NCI-H146 treated with DMSO at 0.1 percent for 48 hours (cell line): ENCODE measurements around the gene LCN15.
"Not testable (repeated sequence)": the region's sequence is repeated elsewhere in the genome, so short reads cannot be mapped to it uniquely, and the experiment has no call there.

Experiments
- DNase-seq: peaks from one replicate; lab custom pipeline; 2025; ENCODE audit not compliant: unreplicated experiment; lab: John Stamatoyannopoulos, UW

Gene LCN15

GRCh38 chr9:136794281-136794999, 30.1 kb upstream of the LCN15 start:
- DNase-seq: no peak

- DNase-seq: no peak
Measured at GRCh38 chr9:136793086-136793946, 29.0 kb upstream of the LCN15 start.

GRCh38 chr9:136792321-136793085, 28.2 kb upstream of the LCN15 start:
- no peak for DNase-seq

DNA sequence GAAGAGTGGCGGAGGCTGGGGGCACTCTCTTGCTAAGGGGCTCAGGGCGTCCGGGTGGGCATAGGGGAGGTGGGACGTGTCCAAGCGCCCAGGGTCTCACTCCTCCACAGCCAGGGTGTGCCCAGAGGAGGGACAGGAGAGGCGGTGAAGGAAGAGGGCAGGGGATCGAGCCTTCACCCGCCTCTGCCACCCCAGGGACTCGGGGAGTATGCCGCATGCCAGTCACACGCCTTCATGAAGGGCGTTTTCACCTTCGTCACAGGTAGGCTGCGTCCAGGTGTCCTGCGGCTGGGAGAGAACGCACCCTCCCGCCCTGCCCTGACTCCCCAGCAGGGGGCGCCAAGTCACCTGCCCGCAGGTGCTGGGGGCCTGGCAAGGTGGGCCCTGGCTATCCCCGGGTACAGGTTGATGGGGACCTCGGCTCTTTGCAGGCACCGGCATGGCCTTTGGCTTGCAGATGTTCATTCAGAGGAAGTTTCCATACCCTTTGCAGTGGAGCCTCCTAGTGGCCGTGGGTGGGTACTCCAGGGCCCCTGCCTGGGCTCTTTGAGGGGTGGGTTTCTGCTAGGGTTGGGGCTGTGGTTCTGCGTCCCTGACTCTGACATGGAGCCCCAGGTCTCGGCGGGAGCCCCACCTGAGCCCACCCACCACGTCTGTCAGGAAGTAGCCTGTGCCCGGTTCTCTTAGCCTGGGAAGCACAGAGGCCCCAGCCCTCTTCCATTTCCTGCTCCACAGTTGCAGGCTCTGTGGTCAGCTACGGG, 27.4 kb upstream of the LCN15 start:
- DNase-seq: peak; percentile 39

DNA sequence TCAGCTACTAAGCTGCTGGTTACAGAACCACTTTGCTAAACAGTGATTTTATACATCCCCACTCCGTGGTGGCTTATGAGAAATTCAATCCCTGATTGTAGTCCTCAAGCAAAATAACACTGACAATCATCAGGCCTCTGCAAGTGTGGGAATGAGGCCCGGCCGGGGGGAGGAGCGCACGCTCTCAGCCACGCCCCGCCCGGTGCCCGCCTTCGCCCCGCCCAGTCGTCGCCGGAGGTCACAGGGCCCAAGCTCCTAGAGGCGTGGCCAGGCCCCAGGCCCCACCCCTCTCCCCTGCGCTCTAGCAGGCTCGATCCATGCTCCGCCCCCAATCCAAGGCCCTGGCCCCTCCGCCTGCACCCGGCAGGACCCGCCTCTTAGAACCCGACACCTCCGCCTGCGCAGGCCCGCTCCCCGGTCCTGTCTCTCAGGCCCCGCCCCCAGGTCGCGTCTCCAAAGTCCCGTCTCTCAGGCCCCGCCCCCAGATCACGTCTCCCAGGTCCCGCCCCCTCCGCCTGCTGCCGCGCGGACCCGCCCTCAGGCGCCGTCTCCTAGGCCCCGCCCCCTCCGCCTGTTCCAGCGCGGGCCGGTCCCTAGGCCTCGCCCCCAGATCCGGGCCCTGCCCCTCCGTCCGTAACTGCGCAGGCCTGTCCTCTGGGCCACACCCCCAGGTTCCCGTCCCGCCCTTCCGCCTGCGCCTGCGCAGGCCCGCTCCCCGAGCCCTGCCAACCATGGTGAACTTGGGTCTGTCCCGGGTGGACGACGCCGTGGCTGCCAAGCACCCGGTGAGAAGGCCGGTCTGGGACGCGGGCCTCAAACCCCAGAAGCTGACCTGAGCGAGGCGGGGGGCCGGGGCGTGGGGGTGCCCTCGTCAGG, 26.6 kb upstream of the LCN15 start, which contains the start of gene TMEM141:
Gene TMEM141, plus strand, starts transcription at position 705 of the 876 bp plus-strand sequence. Its CDS starts 27 bp downstream, at position 732.
- DNase-seq: peak; percentile 98

DNA sequence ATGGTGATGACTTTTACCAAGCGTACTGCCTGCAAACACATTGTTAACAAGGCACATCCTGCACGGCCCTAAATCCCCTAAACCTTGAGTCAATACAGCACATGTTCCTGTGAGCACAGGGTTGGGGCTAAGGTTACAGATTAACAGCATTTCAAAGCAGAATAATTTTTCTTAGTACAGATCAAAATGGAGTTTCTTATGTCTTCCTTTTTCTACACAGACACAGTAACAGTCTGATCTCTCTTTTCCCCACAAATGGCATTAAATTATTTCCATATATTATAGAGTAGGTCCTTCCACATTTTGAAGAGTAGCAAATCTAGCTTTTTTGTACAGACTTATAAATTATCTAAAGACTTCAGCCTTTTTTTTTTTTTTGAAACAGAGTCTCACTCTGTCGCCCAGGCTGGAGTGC, 25.2 kb upstream of the LCN15 start:
- DNase-seq: no peak

DNA sequence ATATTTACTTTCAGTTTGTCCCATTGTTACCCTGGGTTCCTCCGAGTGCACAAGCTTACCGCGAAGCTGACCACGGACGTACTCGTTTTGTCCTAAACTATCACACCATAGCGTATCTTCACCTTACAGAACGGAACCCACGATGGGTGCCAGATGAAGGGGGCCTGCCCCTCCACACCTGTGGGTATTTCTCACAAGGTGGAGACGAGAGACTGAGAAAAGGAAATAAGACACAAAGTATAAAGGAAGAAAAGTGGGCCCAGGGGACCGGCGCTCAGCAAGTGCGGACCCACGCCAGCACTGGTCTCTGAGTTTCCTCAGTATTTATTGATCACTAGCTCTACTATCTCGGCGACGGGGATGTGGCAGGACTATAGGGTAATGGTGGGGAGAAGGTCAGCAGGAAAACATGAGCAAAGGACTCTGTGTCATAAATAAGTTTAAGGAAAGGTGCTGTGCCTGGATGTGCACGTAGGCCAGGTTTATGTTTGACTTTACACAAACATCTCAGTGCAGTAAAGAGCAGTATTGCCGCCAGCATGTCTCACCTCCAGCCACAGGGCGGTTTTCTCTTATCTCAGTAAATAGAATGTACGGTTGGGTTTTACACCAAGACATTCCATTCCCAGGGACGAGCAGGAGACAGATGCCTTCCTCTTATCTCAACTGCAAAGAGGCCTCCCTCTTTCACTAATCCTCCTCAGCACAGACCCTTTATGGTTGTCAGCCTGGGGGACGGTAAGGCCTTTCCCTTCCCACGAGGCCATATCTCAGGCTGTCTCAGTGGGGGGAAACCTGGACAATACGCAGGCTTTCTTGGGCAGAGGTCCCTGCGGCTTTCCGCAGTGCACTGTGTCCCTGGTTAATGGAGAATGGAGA, 24.6 kb upstream of the LCN15 start:
- DNase-seq: not testable (repeated sequence)

GRCh38 chr9:136787690-136788400, 23.5 kb upstream of the LCN15 start:
- DNase-seq: peak; percentile 47

GRCh38 chr9:136786983-136787382, 22.7 kb upstream of the LCN15 start:
- DNase-seq: not testable (repeated sequence)

DNA sequence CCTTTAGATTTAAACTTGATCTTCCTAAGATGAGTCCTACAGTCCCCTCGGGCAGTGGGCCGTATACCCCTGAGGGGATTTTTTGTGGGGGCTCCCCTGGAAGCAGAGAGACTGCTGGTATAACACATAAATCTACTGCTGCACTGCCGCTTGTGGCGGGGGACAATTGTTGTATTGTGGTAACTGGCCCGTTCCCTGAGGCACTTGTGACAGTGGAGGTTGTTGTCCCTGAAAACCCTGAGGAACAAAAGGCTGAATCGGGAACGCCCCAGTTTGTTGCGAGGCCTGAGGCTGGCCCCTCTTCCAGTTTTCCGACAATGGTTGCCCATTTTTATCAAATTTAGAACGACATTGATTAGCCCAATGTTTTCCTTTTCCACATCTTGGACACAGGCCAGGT, 22.1 kb upstream of the LCN15 start:
- no peak for DNase-seq

DNA sequence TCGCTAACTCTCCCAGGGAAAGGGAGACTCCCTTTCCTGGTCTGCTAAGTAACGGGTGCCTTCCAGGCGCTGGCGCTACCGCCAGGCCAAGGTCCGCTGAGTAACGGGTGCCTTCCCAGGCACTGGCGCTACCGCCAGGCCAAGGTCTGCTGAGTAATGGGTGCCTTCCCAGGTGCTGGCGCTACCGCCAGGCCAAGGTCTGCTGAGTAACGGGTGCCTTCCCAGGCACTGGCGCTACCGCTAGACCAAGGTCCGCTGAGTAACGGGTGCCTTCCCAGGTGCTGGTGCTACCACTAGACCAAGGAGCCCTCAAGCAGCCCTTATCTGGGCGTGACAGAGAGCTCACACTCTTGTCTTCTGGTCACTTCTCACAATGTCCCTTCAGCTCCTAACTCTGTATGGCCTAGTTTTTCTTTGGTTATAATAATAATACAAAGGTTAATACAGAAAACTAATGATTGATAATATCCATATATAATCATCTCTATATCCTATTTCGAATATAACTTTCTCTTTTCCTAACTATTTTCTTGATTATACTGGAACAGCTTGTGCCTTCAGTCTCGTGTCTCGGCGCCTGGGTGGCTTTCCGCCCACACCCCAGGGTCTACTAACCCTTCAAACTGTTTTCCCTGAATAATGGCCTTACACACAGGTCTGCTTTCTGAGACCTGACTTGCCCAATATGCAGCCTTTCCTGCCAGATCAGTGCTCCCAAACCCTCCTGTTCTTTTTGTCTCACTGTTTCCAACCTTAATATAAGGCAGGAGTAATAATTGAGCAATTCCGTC, 21.4 kb upstream of the LCN15 start:
- DNase-seq: not testable (repeated sequence)

DNA sequence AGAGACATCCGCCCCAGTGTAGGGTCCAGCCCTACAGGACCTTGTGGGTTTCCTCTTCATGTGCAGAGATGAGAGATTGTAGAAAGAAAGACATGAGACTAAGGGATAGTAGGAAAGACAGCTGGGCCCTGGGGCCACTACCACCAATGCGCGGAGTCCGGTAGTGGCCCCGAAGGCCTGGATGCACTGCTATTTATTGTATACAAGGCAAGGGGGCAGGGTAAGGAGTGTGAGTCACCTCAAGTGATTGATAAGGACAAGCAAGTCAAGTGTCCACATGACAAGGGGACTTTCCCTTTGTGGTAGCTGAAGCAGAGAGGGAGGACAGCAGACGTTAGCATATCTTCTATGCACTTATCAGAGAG, 20.7 kb upstream of the LCN15 start:
- DNase-seq: no peak

GRCh38 chr9:136784249-136784996, 20.1 kb upstream of the LCN15 start:
- DNase-seq: no peak

GRCh38 chr9:136782452-136782851, 18.1 kb upstream of the LCN15 start:
- DNase-seq: no peak

DNA sequence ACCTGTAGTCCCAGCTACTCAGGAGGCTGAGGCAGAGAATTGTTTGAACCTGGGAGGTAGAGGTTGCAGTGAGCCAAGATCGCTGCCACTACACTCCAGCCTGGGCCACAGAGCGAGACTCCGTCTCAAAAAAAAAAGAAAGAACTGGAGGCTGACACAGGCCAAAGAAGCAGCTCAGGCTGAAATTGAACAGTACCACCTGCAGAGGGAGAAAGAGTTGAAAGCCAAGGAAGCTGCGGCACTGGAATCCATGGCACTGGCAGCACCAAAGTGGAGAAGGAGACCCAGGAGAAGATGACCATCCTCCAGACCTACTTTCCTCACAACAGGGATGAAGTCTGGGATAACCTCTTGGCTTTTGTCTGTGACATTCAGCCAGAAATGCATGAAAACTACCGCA, 15.5 kb upstream of the LCN15 start:
- no peak for DNase-seq

GRCh38 chr9:136777359-136777758, 13.0 kb upstream of the LCN15 start:
- DNase-seq: no peak

- DNase-seq: no peak
Measured at GRCh38 chr9:136776947-136777346, 12.6 kb upstream of the LCN15 start.
